Jurkat, Clone E6-1 (cell line): ENCODE measurements around the gene RAB35.

Source experiments
- DNase-seq: peaks from one replicate; pipeline ENCODE4 v3.0.0-alpha.2; 2011; ENCODE audit warnings: low read depth, low spot score
- H3K4me3 ChIP-seq: 2 replicates; pipeline ENCODE4 v1.5.1; 2011; ENCODE audit warnings: mild to moderate bottlenecking, low read length, control low read depth, moderate library complexity

RAB35 gene

GRCh38 chr12:120115066-120115465 is 1.5 kb downstream of the RAB35 start:
- peak overlapping the region; percentile 61; the same call in 1 of the 2 replicates for H3K4me3 ChIP-seq
- DNase-seq, result peak; percentile 48

DNA sequence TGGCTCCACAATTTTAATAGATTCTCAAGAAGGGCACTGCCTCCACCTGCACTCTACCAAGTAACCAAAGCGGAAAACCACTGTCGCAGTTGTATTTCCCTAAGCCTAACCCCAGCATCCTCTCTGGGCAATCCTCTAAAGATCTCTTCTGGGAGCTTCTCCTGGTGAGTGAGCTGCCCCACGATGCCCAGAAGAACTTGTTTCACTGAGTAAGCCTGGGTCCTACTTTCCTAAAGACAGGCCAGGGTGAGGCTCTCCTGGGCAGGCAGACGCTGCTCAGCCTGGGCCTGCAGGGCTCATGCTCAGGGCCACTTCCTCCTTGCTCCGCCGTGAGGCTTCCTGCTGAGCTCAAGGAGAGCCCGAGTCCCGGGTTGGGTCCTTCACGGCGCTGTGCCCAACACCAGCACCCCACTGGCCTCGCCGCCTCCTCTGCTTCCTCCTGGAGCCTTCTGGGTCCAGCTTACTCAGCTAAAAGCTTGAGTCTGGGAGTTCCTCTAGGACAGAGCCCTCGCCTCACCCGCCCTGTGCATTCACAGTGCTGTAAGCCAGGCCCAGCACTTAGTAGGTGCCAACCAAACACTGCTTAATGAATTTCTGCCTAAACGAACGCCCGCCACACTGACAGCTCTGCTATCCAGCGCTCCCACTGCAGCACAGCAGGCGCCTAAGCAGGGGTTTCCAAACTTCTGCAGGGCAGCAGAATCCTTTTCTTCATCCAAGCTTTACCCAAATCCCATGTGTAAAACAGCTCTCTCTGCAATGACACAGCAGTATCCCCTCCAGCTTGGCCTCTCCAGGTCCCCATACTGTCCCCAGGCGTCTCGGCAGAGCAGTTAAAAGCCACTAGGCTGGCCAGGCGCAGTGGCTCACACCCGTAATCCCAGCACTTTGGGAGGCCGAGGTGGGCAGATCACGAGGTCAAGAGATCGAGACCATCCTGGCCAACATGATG is 5.7 kb downstream of the RAB35 start:
- peak; percentile 81 for DNase-seq
- H3K4me3 ChIP-seq, result peak overlapping the region; percentile 22

DNA sequence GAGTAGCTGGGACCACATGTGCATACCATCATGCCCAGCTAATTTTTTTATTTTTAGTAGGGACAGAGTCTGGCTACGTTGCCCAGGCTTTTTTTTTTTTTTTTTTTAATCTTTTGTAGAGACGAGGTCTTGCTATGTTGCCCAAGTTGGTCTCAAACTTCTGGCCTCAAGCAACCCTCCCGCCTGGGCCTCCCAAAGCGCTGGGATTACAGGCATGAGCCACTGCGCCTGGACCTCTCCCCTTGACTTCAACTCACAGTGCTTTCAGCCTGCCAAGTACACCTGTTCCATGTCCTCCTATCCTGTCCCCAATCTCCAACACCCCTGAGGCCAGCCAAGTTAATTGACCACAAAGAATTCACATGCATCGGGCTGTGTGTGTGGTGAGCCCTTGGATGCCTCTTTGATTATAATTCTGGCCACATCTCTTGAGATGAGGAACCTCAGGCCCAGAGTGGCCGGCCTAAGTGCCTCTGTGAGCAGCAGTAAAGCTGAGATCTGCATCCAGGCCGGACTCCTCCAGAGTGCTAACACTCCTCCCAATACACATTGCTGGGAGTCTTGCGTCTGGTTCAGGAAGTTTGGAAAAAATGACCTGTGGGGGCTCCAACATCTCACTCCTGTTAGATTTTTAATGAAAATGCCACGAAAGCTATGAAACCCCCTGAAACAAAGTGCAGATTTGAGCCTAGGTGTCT is 6.8 kb downstream of the RAB35 start:
- no peak for DNase-seq
- no peak overlapping the region for H3K4me3 ChIP-seq

DNA sequence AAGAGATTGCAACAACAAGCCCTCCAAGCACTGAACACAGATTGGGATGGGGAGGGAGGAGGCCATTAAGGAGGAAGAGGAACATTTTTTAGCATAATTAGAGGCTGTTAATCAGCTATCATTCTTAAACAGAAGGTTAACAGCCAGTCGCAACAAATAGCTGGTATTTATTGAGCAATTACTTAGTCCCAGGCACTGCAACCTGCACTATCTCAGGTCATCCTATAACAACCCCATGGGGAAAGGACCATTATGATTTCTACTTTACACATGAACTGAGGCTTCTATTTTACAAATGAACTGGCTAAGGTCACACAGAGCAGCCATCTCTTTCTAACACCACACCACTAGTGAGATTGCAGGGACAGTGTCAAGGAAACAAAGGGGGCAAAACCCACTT is 10.4 kb downstream of the RAB35 start:
- H3K4me3 ChIP-seq, result no peak overlapping the region
- no peak for DNase-seq

DNA sequence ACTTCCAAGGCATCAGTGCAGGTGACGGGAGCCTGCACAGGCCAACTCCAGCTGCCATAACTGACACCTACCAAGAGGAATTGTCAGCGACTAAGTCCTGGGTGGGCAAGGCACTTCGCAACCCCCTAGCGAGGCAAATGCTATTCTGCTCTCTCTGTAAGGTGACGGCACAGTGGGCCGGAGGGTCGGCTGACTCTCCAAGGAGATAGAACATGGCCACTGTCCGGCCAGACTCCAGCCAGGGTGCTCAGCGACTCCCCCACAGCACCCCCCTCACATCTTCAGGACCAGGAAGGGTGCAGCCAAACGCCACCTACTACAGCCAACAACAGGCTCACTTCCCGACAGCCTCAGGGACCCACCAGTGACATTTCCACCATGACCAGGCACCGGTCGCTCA is 13.2 kb downstream of the RAB35 start:
- H3K4me3 ChIP-seq, result no peak overlapping the region
- DNase-seq, result no peak

DNA sequence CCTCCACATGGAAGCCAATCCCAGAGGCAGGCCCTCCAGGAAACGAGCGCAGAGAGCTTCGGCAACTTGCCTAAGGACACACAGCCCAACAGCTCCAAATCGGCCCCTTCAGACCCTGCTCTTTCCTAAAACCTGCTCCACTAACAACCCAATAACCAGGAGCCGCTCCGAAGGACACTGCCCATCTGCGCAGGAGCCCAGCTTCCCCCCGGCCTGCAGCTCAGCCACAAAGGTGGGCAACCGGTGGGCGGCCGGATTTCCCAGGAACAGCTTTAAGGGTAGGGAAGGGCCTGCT is 13.6 kb downstream of the RAB35 start:
- no peak for DNase-seq
- H3K4me3 ChIP-seq, result no peak overlapping the region

- no peak overlapping the region for H3K4me3 ChIP-seq
- no peak for DNase-seq
Observed at GRCh38 chr12:120102189-120103043, 14.1 kb downstream of the RAB35 start.

DNA sequence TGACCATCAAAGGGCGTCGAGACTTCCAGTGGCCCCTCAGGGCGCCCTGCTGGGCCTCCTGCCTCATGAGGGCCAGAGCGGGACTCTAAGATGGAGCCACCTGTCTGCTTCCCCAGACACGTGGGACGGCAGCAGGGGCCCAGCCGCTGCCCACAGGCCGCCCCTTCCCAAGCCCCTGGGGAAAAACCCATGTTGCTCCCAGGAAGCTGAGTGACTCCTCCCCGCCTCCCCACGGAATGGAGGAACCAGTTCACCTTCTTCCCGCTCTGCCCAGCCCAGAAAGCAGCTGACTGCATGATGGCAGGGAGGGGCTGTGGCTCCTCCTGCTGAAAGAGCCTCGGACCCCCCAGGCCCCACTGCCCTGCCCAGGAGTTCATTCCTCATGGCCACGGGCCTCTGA is 14.9 kb downstream of the RAB35 start:
- no peak for DNase-seq
- H3K4me3 ChIP-seq, result no peak overlapping the region

DNA sequence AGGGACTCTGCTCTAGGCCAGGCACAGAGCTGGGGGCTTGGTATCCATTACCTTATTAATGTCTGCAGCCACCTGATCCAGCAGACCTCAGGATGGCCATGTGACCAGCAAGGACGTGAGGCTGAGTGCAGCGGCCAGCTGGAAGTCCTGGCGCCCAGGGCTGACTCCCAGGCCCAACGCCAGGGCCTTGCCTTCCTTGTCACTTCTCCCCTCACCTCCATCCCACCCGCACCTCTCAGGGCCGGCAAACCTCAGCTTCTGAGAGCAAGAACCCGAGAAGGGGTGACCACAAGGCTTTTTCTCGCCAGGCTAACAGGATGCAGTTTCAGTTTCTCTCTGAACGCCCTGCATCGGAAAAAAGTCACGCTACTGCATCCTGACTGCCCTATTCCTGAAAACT is 15.4 kb downstream of the RAB35 start:
- DNase-seq, result no peak
- no peak overlapping the region for H3K4me3 ChIP-seq

GRCh38 chr12:120100630-120101029 is 15.9 kb downstream of the RAB35 start:
- DNase-seq, result no peak
- no peak overlapping the region for H3K4me3 ChIP-seq

DNA sequence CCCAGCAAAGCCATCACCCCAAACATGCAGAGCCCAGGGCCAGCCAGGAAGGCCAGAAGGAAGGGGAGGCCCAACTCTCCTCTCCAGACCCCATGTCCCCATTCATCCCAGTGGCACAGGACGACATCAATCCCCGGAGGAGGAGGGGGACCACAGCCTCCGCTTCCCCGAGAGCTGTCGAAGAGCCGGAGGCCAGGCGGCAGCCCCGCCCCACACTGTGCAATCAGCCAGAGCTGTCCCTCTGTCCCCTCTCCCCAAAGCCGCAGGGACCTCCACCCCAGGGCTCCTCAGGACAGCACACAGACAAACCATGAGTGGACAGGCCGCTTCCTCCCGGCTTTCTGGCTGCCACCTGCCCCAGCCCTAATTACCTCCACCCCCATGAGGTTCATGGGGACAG is 16.8 kb downstream of the RAB35 start:
- no peak for DNase-seq
- H3K4me3 ChIP-seq, result no peak overlapping the region

- DNase-seq, result no peak
Observed at GRCh38 chr12:120098756-120099470, 17.6 kb downstream of the RAB35 start.

GRCh38 chr12:120096671-120097202 is 19.8 kb downstream of the RAB35 start:
- DNase-seq, result no peak
- H3K4me3 ChIP-seq, result no peak overlapping the region

More at GRCh38 chr12:120098756-120099470, 17.6 kb downstream of the RAB35 start:
- H3K4me3 ChIP-seq, result no peak overlapping the region

GRCh38 chr12:120095736-120096135 is 20.8 kb downstream of the RAB35 start:
- H3K4me3 ChIP-seq, result no peak overlapping the region
- no peak for DNase-seq

- no peak for DNase-seq
- H3K4me3 ChIP-seq, result no peak overlapping the region
Observed at GRCh38 chr12:120095331-120095730, 21.2 kb downstream of the RAB35 start.

DNA sequence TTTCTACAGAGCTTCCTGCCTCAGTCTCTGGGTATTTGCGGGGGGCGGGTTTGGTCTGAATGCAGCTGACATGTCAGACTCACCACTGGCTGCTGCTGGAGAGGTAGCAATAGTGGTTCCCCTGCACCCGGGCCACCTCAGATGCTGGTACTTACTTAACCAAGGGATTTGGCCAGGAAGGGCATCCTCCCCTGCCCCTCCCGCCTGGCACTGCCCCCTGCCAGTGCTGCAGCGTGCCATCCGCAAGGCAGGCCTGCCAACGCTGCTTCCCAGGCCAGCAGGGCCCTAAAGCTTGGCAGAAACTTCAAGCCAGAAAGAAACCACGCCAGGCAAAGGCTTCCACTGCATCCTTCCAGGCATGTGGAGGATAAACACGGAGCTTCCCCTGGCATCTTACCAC is 22.1 kb downstream of the RAB35 start:
- DNase-seq, result no peak

DNA sequence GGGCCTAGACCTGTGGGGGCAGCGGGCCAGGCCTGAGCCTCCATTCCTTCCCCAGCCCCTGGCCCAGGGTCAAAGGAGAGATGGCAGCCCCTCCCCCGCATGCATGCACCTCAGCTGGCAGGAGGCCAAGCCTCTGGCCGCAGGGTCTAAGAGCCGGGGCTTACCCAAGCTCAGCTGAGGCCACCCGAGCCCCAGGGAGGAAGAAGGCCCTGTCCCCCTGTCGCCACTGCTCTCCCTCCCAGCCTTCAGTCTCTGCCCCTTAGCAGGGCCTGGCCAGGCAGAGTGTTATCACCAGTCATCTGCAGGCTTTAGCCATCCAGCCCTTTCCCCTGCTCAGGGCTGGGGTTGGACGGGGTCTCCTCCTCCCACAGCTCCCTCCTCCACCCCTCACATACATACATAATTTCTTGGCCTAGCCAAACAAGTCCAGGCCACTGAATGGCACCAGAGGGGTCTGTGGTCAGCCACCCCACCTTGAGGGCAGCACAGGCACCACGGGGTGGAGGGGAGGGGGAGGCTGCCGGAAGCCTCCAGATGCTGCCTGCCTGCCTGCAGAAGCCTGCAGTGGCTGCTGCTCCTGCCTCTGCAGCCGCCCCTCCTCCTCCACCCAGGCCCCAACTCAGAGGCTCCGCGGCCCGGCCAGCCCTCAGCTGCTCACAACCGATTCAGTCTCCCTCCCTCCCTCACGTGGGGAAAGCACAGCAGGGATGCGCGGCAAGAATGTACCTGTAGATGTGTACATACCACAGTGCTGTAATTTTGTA is 22.8 kb downstream of the RAB35 start:
- DNase-seq, result no peak
- H3K4me3 ChIP-seq, result no peak overlapping the region

More for the DNA sequence above, 22.1 kb downstream of the RAB35 start:
- H3K4me3 ChIP-seq, result no peak overlapping the region

DNA sequence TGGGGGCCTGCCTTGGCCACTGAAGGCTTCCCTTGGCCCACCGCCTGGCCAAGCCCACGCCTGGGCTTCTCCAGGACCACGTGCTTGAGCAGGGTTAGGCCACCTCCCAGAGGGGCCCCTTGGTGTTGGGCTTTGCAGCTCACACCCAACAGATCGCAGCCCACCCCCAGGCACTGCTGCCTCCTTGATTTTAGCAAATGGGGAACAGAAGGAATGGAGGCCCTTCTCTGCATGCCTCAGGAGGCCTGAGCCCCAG is 23.3 kb downstream of the RAB35 start:
- DNase-seq, result no peak
- H3K4me3 ChIP-seq, result no peak overlapping the region
